HG03354 (cell line): ENCODE results near the gene ATG10.
"Not testable (repeated sequence)": the region's sequence is repeated elsewhere in the genome, so short reads cannot be mapped to it uniquely, and the experiment has no call there.

Experiments
- ATAC-seq: cut with Tn5 transposase; IDR thresholded peaks from one replicate; pipeline ENCODE4 v1.9.1; 2021; ENCODE audit warnings: mild to moderate bottlenecking; ENCODE audit not compliant: unreplicated experiment, poor library complexity, severe bottlenecking

Gene ATG10

DNA sequence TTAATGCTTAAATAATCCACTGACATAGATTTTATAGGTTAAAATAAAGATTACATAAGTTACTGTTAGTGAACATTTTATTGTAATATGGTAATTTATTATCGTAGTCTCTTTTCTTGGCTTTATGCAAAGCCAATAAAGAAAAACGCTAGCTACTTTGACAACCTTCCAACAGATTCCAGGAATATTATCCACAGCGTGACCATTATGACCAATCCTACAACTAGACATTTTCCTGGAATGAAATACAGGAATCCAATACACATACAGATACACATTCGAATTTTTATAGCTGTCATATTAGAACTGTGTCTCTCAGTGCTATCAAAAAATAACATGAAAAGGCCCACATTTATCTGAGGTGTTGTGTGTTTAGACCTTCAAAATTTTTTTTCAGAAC lies 293.2 kb downstream of the ATG10 start:
- ATAC-seq: no peak

DNA sequence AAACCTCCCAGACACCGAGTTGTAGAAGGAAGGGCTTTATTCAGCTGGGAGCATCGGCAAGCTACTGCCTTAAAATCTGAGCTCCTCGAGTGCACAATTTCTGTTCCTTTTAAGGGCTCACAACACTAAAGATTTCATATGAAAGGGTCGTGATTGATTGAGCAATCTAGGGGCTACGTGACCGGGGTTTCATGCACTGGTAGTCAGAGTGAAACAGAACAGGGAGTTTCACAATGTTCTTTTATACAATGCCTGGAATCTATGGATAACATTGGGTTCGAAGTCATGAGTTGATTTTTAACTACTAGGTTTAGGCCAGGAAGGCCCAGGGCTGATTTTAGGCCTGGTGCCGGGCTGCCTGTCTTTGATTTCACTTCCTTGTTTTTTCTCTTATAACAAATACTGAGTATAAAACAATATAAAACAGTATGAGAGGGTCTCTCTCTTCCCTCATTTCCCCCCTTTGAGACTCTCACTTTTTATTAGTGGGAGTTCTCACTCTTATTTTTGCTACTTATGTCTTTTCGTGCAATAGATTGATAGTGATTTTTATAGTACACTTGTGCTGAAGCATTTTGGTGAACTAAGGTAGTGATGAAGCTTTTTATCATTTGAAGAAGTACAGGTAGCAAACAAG lies 295.6 kb downstream of the ATG10 start:
- not testable (repeated sequence) for ATAC-seq

DNA sequence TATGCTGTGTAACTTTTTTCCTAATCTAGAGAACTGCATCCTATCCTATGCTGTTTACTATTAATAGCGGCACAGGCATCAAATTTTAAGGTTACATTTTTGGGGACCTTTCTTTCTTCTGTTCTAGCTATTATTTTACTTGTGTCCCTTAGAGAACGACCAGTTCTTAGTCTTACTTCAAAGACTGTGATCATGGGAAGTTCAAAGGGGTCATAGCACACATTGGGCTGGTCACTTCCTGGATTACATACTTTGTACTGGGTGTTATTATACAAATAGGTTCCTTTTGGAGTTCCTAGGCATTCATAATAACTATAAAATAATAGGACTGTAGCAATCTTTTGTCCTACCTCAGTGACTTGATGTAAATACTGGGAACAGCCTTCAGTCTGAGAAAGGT lies 297.5 kb downstream of the ATG10 start:
- ATAC-seq: not testable (repeated sequence)

DNA sequence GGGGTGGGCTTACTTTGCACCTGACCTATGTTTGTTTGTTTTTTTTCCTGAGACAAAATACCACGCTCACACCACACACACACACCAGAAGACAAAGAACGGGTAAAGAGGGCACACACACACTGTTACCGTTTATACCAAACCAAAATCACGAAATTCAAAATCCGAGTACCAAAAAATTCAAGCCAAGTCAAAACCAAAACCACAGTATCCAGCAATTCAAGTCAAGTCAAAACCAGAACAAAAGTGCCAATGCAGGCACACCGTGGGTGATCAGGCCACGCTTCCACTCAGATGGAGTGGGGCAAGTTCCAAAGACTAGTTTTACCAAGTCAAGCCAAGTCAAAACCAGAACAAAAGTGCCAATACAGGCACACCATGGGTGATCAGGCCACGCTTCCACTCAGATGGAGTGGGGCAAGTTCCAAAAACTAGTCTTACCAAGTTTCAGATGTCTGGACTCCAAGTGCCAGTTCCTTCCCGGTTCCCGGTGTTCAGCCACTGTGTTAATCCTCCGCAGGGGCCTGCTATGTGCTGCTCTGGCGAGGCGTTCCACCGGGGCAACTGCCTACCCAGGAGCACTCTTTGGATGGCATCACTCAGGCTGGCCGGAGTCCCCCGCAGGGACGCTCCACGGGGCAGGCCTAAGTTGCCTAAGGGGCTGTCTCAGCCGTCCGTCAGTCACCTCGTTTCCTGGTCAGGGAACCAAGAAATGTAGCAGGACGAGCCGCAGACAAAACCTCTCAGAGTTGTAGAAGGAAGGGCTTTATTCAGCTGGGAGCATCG lies 300.9 kb downstream of the ATG10 start:
- ATAC-seq: not testable (repeated sequence)

DNA sequence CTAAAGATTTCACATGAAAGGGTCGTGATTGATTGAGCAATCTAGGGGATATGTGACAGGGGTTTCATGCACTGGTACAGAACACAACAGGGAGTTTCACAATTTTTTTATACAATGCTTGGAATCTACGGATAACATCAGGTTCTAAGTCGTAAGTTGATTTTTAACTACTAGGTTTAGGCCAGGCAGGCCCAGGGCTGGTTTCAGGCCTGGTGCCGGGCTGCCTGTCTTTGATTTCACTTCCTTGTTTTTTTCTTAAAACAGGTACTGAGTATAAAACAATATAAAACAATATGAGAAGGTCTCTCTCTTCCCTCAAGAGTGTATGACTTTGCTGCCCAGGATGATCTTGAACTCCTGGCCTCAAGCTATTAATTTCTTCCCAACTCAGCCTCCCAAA lies 301.6 kb downstream of the ATG10 start:
- ATAC-seq: not testable (repeated sequence)

DNA sequence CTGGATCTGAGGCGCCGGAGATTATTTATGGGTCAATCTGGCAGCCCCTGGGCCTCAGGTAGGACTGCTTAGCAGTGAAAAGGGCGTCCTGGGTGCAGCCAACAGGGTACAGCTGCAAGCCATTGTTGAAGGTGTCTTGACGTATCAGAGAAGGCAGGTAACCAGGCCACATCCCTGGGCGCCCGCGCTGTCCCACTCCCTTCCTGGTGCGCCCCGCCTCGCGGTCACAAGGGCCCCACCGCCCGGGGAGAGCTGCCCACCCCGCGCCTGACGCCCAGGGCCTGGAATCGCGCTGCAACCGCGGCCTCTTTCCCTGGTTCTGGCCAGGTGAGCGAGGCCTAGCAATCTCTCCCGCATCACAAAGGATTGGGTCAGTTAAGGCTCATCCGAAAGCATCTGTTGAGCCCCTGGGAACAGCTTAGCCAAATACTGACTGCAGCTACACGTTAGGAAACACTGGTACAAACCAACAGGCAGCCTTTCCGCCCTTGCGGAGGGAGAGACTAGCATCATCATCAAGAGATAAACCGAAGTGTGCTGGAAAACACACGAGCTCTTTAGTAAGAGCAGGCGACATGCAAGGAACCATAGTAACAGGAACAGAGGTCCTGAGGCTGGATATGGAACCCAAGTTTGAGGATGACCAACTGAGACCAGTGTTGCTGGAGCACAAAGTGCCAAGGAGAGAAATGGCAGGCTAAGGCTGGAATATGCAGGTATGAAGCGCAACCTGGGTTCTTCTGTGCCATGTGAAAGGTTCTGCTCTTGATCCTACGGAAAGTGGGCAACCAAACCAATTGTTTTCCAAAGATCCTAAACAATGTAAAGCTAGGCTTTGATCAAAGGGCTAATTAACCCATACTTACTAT lies 302.8 kb downstream of the ATG10 start:
- no peak for ATAC-seq

DNA sequence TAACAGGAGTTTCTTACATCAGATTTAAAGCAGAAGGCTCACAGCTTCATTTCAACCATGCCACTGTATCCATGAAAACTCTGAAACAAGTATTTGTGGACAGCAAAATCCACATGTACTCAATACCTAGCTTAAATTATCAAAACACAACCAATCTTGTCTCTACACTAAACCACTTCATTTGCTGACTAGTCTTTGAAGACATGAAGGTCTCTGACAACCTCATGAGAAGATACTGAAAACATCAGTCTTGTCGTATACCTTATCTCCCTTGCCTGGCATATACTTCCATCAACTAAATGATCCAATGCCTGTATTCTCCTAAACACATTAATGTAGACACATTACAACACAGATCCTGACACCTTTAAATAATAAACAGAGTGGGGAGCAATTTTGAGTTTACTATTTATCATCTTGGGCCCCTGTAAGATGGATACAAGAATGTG lies 303.4 kb downstream of the ATG10 start:
- no peak for ATAC-seq

DNA sequence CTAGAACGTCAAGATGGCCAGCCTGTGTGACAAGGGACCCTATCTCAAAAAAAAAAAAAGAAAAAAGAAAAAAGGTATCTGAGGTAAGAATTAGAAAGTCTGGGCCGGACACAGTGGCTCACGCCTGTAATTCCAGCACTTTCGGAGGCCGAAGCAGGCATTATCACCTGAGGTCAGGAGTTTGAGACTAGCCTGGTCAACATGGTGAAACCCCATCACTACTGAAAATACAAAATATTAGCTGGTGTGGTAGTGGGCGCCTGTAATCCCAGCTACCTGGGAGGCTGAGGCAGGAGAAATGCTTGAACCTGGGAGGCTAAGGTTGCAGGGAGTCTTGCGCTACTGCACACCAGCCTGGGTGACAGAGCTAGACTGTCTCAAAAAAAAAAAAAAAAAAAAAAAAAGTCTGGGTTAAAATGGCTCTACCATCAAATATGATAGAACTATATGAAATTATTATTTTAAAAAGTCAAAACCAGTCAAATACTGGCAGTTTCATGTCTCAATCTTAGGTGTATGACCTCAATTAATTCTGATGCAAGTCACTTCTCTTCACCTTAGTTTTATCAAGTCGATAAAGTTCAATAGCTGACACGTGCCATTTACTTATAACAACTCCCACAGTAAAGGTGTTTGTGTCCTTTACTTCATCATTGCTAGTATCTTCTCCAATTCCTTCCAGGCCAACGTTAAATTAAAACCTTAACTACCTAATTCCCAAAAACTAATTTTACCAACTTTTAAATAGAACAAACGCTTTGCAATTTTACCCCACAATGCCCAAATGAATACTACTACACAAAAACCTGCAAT lies 305.2 kb downstream of the ATG10 start:
- no peak for ATAC-seq

DNA sequence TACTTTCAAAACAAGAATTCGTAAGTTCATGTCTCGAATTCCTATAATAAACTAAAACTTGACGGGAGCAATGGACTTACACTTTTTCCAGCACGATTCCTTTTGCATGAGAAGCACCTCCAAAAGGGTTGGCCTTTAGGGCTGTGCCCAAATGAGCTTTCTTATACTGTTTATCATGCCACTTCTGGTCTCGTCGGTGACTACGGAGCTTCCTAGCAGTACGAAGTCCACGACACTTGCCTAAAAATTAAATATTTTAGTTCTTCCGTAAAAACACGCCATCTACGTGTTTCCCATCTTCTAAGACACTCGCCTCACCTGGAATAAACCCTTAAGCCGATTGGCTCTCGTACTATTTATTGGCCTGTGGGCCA lies 305.8 kb downstream of the ATG10 start:
- ATAC-seq: peak; percentile 5

DNA sequence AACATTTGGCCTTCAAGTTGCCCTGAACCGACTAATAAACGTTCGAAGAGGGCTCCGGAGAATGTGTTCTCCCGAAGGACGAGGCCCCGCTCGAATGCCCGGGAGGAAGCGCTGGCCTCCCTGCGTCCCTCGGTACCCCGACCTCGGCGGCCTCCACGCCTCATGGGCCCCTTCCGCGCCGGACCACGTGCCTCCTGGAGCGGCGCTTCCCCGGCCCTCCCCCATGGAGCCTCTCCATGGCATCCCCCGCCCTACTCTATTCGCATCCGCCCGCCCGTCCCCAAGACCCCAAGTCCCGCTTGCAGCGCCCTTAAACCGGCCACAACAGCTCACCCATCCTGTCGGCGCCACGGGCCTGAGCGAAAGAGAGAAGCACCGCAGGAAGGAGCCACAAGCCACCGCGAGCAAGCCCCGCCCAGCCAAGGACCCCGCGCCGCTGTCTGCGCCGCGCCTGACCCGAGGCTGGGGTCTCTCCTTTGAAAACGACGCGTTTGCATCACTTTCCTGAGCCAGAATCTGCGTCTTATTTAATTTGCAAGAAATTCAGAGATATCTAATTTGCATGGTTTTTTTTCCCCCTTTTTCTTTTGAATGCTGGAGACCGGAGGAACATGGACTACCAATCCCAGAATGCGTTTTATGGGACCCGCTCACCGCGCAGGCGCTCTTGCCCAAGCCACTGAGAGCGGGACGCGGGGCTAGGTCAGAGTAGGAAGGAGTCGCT lies 306.3 kb downstream of the ATG10 start, which contains the start of gene RPS23:
TSS of gene RPS23 (minus strand) at position 368 of the 724 bp plus-strand sequence. CDS start at position 337, 31 bp downstream.
- ATAC-seq: peak; percentile 94

DNA sequence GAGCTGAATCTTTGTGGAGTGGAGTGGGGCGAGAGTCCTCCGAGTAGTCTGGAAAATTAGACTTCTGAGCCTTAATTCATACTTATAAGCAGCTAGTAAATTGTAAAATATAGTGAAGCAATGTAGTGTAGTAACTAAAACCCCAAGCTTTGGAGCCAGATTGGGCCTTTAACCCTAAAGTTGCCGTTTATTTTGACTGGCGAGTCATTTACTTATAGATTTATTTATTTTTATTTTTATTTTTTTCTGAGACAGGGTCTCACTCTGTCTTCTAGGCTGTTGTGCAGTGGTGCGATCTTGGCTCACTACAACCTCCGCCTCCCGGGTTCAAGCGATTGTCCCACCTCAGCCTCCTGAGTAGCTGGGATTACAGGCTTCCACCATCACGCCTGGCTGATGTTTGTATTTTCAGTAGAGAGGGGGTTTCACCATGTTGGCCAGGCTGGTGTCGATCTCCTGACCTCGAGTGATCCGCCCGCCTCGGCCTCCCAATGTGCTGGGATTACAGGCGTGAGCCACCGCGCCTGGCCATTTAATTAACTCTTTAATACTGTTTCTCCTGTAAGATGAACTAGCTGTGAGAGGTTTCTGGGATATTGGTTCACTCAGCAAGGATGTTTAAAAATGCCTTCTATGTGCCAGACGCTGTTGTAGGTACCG lies 307.0 kb downstream of the ATG10 start:
- no peak for ATAC-seq

DNA sequence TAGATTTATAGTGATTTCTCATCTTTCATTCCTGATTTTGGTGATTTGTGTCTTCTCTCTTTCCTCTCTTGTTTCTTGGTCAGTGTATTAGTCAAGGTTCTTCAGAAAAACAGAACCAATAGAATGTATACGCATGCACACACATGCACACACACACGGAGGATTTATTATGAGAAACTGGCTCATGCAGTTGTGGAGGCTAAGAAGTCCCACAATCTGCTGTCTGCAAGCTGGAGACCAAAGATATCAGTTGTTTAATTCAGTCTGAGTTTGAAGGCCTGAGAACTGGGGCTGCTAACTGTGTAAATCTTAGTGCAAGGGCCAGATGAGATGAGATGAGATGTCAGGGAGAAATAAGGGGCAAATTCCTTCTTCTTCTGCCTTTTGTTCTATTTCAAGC lies 312.1 kb downstream of the ATG10 start:
- ATAC-seq: no peak

DNA sequence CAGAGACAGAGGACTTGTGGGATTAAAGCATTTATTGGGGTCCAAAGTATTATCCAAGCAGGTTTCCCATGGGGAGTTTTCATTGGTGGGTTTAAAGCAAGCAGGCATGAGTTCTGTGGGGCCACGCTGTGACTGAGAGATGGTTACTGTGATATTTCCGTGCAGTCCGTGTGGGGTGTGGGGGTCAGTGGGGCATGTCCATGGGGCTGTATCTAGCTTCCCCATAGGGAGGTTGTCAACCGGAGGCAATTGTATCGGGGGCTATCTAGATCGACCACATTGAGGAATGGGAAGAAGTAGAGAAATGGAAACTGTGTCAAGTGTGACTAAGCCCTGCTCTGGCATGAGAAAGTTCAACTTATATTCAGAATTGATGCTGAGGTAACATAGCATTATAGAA lies 313.4 kb downstream of the ATG10 start:
- ATAC-seq: no peak

DNA sequence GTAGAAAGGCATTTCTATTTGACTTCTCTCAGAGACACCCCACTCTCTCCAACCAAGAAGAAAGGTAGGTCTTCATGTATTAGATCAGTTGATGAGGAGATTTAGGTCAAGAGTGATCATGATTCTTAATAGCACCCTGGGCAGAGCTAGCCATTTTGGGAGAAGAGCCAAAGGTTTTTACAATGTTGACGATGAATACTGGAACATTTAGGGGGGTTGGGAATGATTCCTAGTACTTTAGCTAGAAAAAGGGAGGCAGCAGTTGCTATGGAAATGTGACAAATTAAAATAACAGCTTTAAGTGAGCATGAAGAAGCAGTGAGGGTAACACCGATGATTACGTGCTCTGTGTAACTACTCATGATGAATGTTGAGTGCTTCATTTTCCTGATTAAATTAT lies 315.8 kb downstream of the ATG10 start:
- ATAC-seq: no peak

DNA sequence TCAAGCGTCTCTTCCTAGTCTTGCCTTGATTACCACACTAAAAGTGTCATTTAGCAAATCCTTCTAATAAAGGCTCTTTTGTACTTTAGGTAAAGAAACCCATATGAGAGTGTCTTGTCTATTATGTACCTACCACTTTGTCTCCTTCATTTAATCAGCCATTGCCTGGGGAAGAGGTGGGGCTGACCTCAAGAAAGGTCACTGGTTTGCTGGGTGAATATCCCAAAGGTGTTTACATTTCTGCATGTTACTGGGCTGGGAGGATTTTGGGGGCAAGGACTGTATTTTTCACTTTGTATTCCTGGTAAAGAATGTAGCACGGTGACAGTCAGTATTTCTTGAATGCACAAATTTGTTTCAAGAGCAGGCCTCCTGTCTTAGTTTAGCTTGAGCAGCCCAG lies 318.2 kb downstream of the ATG10 start:
- ATAC-seq: no peak

DNA sequence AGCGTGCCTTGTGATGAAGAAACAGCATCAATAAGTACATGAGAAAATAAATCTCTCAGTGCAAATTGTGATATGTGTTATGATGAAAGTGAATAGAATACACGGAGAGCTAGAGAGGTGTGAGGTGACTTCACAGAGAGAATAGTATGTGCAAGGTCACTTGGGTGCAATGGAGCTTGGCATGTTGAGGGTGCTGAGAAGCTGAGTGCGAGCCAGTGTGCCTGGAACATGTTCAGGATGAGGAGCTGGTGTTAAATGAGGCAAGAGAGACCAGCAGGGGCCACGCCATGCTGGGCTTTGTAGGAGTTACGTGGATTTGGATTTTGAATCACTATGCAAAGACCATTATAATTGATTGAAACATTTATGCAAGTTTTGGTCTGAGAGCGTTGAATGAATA lies 319.1 kb downstream of the ATG10 start:
- ATAC-seq: no peak

DNA sequence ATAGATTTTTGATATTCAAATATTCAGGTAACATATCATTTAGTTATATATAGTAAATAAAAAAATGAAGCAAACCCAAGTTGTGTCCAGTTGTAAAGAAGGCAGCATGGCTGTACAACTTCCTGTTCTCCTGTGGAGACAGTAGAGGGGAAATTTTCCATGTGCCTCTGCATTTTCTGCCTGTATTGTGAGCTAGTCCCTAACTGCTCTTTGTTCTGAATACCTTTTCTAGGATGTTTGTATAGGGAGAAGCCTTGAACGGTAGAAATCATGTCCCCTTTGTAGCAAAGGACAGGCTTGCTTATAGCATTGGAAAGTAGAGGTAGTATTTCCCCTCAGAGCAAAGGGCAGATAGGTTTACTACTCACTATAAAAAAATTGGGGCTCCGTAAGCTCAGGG lies 319.6 kb downstream of the ATG10 start:
- no peak for ATAC-seq

DNA sequence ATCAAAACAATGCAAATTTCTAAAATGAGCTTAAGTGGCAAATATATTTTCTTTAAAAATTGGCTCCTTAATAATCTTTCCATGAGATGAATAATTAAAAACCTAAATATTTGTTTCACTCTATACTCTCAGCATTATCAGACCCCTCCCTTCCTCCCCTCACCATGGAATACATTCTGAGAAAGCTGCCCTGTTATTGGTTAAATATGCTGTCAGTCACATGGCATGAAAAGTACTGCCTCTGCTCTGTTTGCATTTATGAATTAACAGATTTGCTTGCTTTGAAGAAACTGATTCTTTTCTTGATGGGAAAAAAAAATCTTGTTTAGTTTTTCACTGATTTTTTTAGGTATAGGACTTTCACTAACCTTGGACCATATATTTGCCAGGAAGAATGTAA lies 323.3 kb downstream of the ATG10 start:
- no peak for ATAC-seq
